Bronchial epithelial cell (primary cell): ENCODE data around the gene MYO6. TPM values are rescaled to one million over a fixed set of nuclear protein-coding genes. Genes with fewer than 3 reads are reported as not detected.

ENCODE experiments used
- DNase-seq: peaks from one replicate; pipeline ENCODE4 v3.0.0-alpha.2; 2010; ENCODE audit warnings: low read depth
- FAIRE-seq: peaks from 2 replicates; lab custom pipeline; 2011; peaks lifted over from hg19 to GRCh38; lab: Jason Lieb, UNC
- H3K27me3 ChIP-seq: 2 replicates; pipeline ENCODE4 v1.5.1; 2011; ENCODE audit warnings: low read length; ENCODE audit not compliant: control insufficient read depth, insufficient read depth
- H3K36me3 ChIP-seq: 2 replicates; pipeline ENCODE4 v1.5.1; 2011; ENCODE audit warnings: low read length; ENCODE audit not compliant: control insufficient read depth, insufficient read depth
- H3K4me3 ChIP-seq: 2 replicates; pipeline ENCODE4 v1.5.1; 2011; ENCODE audit warnings: mild to moderate bottlenecking, low read depth, low read length, control low read depth
- CTCF ChIP-seq: IDR thresholded peaks from 2 replicates; pipeline ENCODE4 v1.5.1; 2011; ENCODE audit warnings: mild to moderate bottlenecking, moderate library complexity, low read length, control low read depth, inconsistent platforms; ENCODE audit not compliant: insufficient read depth, severe bottlenecking
- total RNA-seq: library from RNA; depleted of rRNA; stranded (reverse); fragments of >200 nt; gene quantifications from 2 replicates; pipeline ENCODE4 v1.2.1, GENCODE V29; 2014

The MYO6 gene
- total RNA-seq, 1 donor from 2014 or later = 13.7 TPM

GRCh38 chr6:75818098-75818855 is 69.2 kb downstream of the MYO6 start:
- Histone ChIP-seq H3K36me3 (peaks cover 1% of the 10 kb centered on the region), H3K27me3 (no peaks in the 10 kb centered on the region), H3K4me3 (no peak overlapping the region)
- peak; percentile 49 for DNase-seq
- FAIRE-seq = no peak
- TF ChIP-seq CTCF = no peak

- TF ChIP-seq CTCF = no peak
- DNase-seq (no peak), FAIRE-seq (no peak)
- Histone ChIP-seq H3K4me3 (no peak overlapping the region), H3K27me3 (no peaks in the 10 kb centered on the region), H3K36me3 (peaks cover 2% of the 10 kb centered on the region)
Observed at GRCh38 chr6:75819776-75820487, 70.9 kb downstream of the MYO6 start.

GRCh38 chr6:75824160-75824559 is 75.1 kb downstream of the MYO6 start:
- H3K27me3 ChIP-seq = no peaks in the 10 kb centered on the region
- peaks cover 1% of the 10 kb centered on the region for H3K36me3 ChIP-seq
- no peak for TF ChIP-seq CTCF
- H3K4me3 ChIP-seq = no peak overlapping the region
- FAIRE-seq (no peak), DNase-seq (no peak)

- no peak for FAIRE-seq
- no peak for TF ChIP-seq CTCF
Observed at GRCh38 chr6:75827163-75827562, 78.1 kb downstream of the MYO6 start.

GRCh38 chr6:75830959-75831885 is 82.2 kb downstream of the MYO6 start:
- peak; percentile 73 for FAIRE-seq
- Histone ChIP-seq H3K4me3 (no peak overlapping the region), H3K27me3 (no peaks in the 10 kb centered on the region), H3K36me3 (peaks cover 3% of the 10 kb centered on the region)
- no peak for TF ChIP-seq CTCF
- peak; percentile 92 for DNase-seq

More at GRCh38 chr6:75827163-75827562, 78.1 kb downstream of the MYO6 start:
- no peak overlapping the region for H3K4me3 ChIP-seq
- H3K27me3 ChIP-seq = no peaks in the 10 kb centered on the region
- DNase-seq = no peak
- H3K36me3 ChIP-seq = peaks cover 1% of the 10 kb centered on the region
